Left renal pelvis (tissue), 4 donors: ENCODE measurements around the gene BANF2. TPM values are rescaled to one million over a fixed set of nuclear protein-coding genes. Genes with fewer than 3 reads are reported as not detected.

ENCODE experiments used
- DNase-seq, 4 donors: peaks; one replicate each; pipeline ENCODE4 v3.0.0-alpha.2; 2013; ENCODE audit warnings: low read depth in 4 of 4, low spot score in 3 of 4
- polyA plus RNA-seq, 4 donors: library from polyadenylated mRNA; unstranded; fragments of 120-200 nt; gene quantifications; one replicate each; pipeline ENCODE4 v1.2.1, GENCODE V29; 2013; ENCODE audit not compliant: insufficient read length in 4 of 4

Gene BANF2
- polyA plus RNA-seq, 4 donors, result not detected

GRCh38 chr20:17708675-17709360, 9.1 kb downstream of the BANF2 start:
- no peak for DNase-seq

GRCh38 chr20:17709361-17710293, 9.9 kb downstream of the BANF2 start:
- no peak for DNase-seq

- DNase-seq, result peak in 3 of 4 donors; percentile 19 to 42 (median 41)
These were observed 10.9 kb downstream of the BANF2 start for GRCh38 chr20:17710379-17711266.

GRCh38 chr20:17711267-17711627, 11.5 kb downstream of the BANF2 start:
- no peak for DNase-seq

GRCh38 chr20:17712201-17712600, 12.4 kb downstream of the BANF2 start:
- DNase-seq, result no peak

GRCh38 chr20:17712708-17713107, 12.9 kb downstream of the BANF2 start:
- DNase-seq, result no peak

GRCh38 chr20:17714597-17714996, 14.8 kb downstream of the BANF2 start:
- no peak for DNase-seq

- no peak for DNase-seq
These were observed 15.3 kb downstream of the BANF2 start for GRCh38 chr20:17715075-17715474.

- DNase-seq, result no peak
These were observed 16.6 kb downstream of the BANF2 start for GRCh38 chr20:17716331-17716730.

GRCh38 chr20:17720755-17721154, 21.0 kb downstream of the BANF2 start:
- no peak for DNase-seq

- no peak for DNase-seq
These were observed 22.2 kb downstream of the BANF2 start for GRCh38 chr20:17721802-17722486.

GRCh38 chr20:17722493-17723300, 22.9 kb downstream of the BANF2 start:
- DNase-seq, result no peak

GRCh38 chr20:17723301-17723691, 23.5 kb downstream of the BANF2 start:
- no peak for DNase-seq

- DNase-seq, result no peak
These were observed 25.5 kb downstream of the BANF2 start for GRCh38 chr20:17725094-17725835.

GRCh38 chr20:17726902-17727301, 27.1 kb downstream of the BANF2 start:
- no peak for DNase-seq

GRCh38 chr20:17727351-17727750, 27.6 kb downstream of the BANF2 start:
- no peak for DNase-seq

- no peak for DNase-seq
These were observed 28.3 kb downstream of the BANF2 start for GRCh38 chr20:17728074-17728473.

- no peak for DNase-seq
These were observed 30.3 kb downstream of the BANF2 start for GRCh38 chr20:17730071-17730470.

GRCh38 chr20:17731233-17731632, 31.5 kb downstream of the BANF2 start:
- no peak for DNase-seq
